ENCODE results near the gene RNF40. TPM values are rescaled to one million over a fixed set of nuclear protein-coding genes. Genes with fewer than 3 reads are reported as not detected.

Gene RNF40
- total RNA-seq, 1 experiment from 2014 or later = 85.0 TPM

- CTCF ChIA-PET = interaction anchor here (1.1 to 1.4 kb wide), 2 partner anchors 26 to 192 kb away, joined by 3 to 5 read pairs; no protein-coding TSS in a partner anchor
- no TSS peak for BruUV-seq (replicated peaks)
- H3K36me3 Mint-ChIP-seq (ENCODE audit: insufficient read depth, unreplicated experiment) = peaks cover 73% of the 10 kb centered on the region
Measured at GRCh38 chr16:30748634-30749445, 13.3 kb upstream of the RNF40 start.

GRCh38 chr16:30750201-30750600, 11.9 kb upstream of the RNF40 start:
- no peak for DNase-seq (ENCODE audit: unreplicated experiment)
- intact Hi-C loops (cut with micrococcal nuclease) = no loop called here
- Mint-ChIP-seq H3K4me1 (ENCODE audit: insufficient read depth, unreplicated experiment) (peaks cover 22% of the 10 kb centered on the region), H3K27ac (ENCODE audit: low read depth, unreplicated experiment) (no peak overlapping the region), H3K27me3 (ENCODE audit: insufficient read depth, unreplicated experiment) (no peaks in the 10 kb centered on the region), H3K4me3 (ENCODE audit: unreplicated experiment) (no peak overlapping the region), H3K9me3 (ENCODE audit: unreplicated experiment) (no peaks in the 10 kb centered on the region), H3K36me3 (ENCODE audit: insufficient read depth, unreplicated experiment) (peaks cover 73% of the 10 kb centered on the region)
- ChIA-PET POLR2A (interaction anchor here (0.6 to 5.1 kb wide), 5 partner anchors 9 to 191 kb away, joined by 3 to 55 read pairs (median 5); partner anchors contain the start of genes FBRS and RNF40), CTCF (interaction anchor here (0.7 kb wide), 1 partner anchor 361 kb away, joined by 4 read pairs; no protein-coding TSS in a partner anchor)
- no TSS peak for BruUV-seq (replicated peaks)
- TF ChIP-seq CTCF (IDR thresholded peaks at IDR 0.05; ENCODE audit: unreplicated experiment) = no peak

More at GRCh38 chr16:30748634-30749445, 13.3 kb upstream of the RNF40 start:
- Mint-ChIP-seq H3K4me1 (ENCODE audit: insufficient read depth, unreplicated experiment) (peaks cover 30% of the 10 kb centered on the region), H3K4me3 (ENCODE audit: unreplicated experiment) (peak overlapping the region; percentile 87), H3K27me3 (ENCODE audit: insufficient read depth, unreplicated experiment) (no peaks in the 10 kb centered on the region), H3K9me3 (ENCODE audit: unreplicated experiment) (no peaks in the 10 kb centered on the region), H3K27ac (ENCODE audit: low read depth, unreplicated experiment) (peak overlapping the region; percentile 86)
- intact Hi-C loops (cut with micrococcal nuclease) = no loop called here
- TF ChIP-seq CTCF (IDR thresholded peaks at IDR 0.05; ENCODE audit: unreplicated experiment) = no peak
- POLR2A ChIA-PET = interaction anchor here (0.6 to 5.1 kb wide), 26 partner anchors 10 to 823 kb away, joined by 3 to 55 read pairs (median 6); partner anchors contain the start of genes FBRS, KCTD13, RNF40 and SRCAP
- DNase-seq (ENCODE audit: unreplicated experiment) = peak; percentile 35

GRCh38 chr16:30750876-30751465, 11.2 kb upstream of the RNF40 start:
- ChIA-PET POLR2A (interaction anchor here (0.7 to 5.1 kb wide), 5 partner anchors 8 to 190 kb away, joined by 3 to 55 read pairs (median 5); partner anchors contain the start of gene RNF40), CTCF (interaction anchor here (1.2 kb wide), 1 partner anchor 191 kb away, joined by 3 read pairs; no protein-coding TSS in a partner anchor)
- DNase-seq (ENCODE audit: unreplicated experiment) = no peak
- no TSS peak for BruUV-seq (replicated peaks)
- intact Hi-C loops (cut with micrococcal nuclease) = no loop called here
- Mint-ChIP-seq H3K27me3 (ENCODE audit: insufficient read depth, unreplicated experiment) (no peaks in the 10 kb centered on the region), H3K27ac (ENCODE audit: low read depth, unreplicated experiment) (no peak overlapping the region), H3K36me3 (ENCODE audit: insufficient read depth, unreplicated experiment) (peaks cover 72% of the 10 kb centered on the region), H3K4me3 (ENCODE audit: unreplicated experiment) (no peak overlapping the region), H3K9me3 (ENCODE audit: unreplicated experiment) (no peaks in the 10 kb centered on the region), H3K4me1 (ENCODE audit: insufficient read depth, unreplicated experiment) (peaks cover 19% of the 10 kb centered on the region)
- no peak for TF ChIP-seq CTCF (IDR thresholded peaks at IDR 0.05; ENCODE audit: unreplicated experiment)

GRCh38 chr16:30753596-30753995, 8.5 kb upstream of the RNF40 start:
- CTCF ChIA-PET = interaction anchor here (0.5 kb wide), 1 partner anchor 145 kb away, joined by 3 read pairs; no protein-coding TSS in a partner anchor
- peaks cover 6% of the 10 kb centered on the region for H3K4me1 Mint-ChIP-seq (ENCODE audit: insufficient read depth, unreplicated experiment)
- no TSS peak for BruUV-seq (replicated peaks)
- POLR2A ChIA-PET = interaction anchor here (0.7 kb wide), 1 partner anchor 76 kb away, joined by 3 read pairs; no protein-coding TSS in a partner anchor
- no peak for DNase-seq (ENCODE audit: unreplicated experiment)
- H3K4me3 Mint-ChIP-seq (ENCODE audit: unreplicated experiment) = no peak overlapping the region
- intact Hi-C loops (cut with micrococcal nuclease) = no loop called here
- no peaks in the 10 kb centered on the region for H3K27me3 Mint-ChIP-seq (ENCODE audit: insufficient read depth, unreplicated experiment)
- TF ChIP-seq CTCF (IDR thresholded peaks at IDR 0.05; ENCODE audit: unreplicated experiment) = no peak
- peaks cover 55% of the 10 kb centered on the region for H3K36me3 Mint-ChIP-seq (ENCODE audit: insufficient read depth, unreplicated experiment)
- H3K9me3 Mint-ChIP-seq (ENCODE audit: unreplicated experiment) = no peaks in the 10 kb centered on the region
- H3K27ac Mint-ChIP-seq (ENCODE audit: low read depth, unreplicated experiment) = no peak overlapping the region

Data from MCF 10A (cell line).